HG03439 (cell line): Measurements from ENCODE around the gene DFFA.
"Not testable (repeated sequence)": the region's sequence is repeated elsewhere in the genome, so short reads cannot be mapped to it uniquely, and the experiment has no call there.

Source experiments
- ATAC-seq: cut with Tn5 transposase; IDR thresholded peaks from one replicate; pipeline ENCODE4 v1.9.1; 2021; ENCODE audit warnings: mild to moderate bottlenecking, moderate library complexity; ENCODE audit not compliant: unreplicated experiment

Gene DFFA

DNA sequence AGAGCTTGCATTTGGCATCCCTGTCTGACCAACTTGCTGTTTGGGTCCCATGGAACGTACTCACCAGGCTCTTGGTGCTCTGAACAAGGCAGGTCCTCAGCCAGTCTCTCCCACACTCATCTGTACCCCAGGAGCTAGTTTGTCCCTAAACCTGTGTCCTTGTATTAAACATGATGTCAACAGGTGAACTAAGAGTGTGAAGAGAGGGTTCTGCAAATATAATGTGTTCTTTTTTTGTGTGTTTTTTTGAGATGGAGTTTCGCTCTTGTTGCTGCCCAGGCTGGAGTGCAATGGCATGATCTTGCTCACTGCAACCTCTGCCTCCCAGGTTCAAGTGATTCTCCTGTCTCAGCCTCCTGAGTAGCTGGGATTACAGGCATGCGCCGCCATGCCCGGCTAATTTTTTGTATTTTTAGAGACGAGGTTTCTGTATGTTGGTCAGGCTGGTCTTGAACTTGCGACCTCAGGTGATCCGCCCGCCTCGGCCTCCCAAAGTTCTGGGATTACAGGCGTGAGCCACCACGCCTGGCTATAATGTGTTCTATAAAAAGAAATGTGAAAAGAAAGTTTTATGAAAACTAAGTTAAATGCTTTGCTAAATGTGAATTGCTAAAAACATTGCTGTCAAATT, 33.8 kb upstream of the DFFA start:
- not testable (repeated sequence) for ATAC-seq

DNA sequence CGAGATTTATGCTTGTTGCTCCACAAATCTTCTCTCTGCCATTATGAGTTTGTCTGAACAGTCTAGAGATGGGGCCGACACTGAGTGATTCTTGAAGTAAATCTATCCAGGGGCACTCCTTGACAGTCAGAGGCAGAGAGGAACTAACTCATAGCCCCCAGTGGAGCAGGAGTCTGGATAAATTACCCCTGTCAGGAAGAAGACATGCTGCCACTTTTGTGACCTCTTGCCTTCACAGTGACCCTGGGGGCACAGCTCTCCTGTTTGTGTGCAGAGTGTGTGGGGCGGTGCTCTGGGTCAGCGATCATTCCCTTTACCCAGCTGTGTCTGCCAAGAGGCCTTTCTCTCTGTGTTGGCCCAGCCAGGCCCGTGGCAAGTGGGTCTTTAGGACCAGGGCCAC, 31.9 kb upstream of the DFFA start:
- no peak for ATAC-seq

DNA sequence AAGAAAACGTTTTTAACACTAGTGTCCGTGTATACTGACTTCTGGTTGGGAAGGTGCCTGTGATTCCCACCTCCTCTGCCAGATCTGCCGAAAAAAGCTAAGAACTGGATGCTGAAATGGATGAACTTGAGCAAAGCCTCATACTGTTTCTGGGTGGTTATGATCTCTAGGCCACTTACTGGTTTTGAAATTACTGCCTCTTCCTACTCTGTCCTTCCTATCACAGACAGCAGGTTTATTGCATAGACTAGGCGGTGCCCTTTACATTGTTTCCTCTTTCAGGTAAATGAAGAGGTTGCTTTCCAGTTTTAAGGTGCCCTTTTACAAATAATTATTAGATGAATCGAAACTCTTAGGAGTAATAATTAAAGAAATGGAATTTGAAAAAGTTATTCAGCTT, 29.9 kb upstream of the DFFA start:
- ATAC-seq, result no peak

DNA sequence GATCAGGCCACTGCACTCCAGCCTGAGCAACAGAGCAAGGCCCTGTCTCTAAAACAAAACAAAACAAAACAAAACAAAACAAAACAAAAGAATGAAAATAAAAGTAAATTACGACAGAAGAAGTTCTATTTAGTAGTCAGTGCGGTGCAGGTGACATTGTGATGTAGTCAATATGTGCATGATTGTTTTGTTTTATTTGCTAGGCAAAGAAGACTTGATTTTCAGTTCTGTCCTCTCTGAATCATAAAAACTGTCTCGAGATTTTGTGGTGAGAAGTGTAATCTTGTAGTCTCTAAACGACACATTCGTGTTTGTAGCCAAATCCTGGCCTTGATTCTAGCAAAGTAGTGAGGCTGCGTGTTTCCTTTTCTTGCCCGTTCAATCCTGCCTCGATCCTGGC, 25.9 kb upstream of the DFFA start:
- ATAC-seq, result no peak

DNA sequence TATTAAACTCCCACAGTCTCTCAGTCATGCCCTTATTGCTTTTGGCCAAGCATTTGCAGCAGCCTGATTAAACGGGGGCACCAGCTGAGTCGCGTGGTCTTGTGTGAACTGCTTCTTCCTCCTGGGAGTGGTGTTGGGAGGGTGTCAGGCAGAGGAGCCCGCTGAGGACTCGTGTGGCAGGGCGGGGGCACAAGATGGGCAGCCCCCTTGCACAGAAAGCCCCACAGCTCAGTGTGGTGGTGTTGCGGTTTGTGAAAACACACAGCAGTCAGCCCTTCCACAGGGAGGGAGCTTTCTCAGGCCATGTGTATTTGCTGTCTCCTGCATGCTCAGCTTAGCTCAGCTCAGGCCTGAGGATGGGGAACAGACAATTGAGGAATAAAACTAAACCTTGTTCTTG, 24.8 kb upstream of the DFFA start:
- no peak for ATAC-seq

DNA sequence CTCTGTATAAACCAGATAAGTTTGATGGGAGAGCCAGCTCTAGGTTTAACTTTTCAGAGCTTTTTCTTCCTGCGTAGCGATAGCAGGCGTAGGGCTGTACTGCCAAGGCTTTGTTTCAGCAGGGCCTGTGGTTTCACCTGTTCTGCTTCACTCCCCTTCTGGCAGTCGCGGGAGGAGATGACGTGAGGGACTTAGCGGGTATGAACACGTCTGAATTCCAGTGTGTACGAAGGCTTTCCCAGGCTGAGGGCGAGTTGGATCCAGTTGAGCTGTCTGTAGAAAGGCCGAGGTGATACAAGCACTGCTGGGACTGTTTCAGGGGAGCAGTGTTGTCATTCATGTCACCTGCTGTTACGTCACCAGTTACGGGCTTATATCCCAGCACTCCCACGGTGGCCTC, 23.6 kb upstream of the DFFA start:
- ATAC-seq, result no peak

DNA sequence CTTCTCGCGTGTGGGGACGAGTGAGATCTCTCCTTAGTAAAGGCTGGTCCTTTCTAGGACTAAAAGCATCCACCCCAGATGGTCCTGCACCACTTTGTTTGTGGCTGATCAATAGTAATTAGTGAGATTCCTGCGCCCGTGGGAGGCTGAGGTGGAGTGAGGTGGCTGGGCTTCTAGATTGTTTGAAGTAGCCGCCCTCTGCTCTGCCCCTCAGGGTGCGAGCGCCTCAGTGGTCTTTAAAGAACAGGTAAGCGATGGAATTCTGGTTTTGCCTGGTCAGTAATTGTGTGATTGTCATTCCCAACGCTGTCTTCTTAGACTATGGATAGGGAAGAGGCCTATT, 23.1 kb upstream of the DFFA start:
- no peak for ATAC-seq

DNA sequence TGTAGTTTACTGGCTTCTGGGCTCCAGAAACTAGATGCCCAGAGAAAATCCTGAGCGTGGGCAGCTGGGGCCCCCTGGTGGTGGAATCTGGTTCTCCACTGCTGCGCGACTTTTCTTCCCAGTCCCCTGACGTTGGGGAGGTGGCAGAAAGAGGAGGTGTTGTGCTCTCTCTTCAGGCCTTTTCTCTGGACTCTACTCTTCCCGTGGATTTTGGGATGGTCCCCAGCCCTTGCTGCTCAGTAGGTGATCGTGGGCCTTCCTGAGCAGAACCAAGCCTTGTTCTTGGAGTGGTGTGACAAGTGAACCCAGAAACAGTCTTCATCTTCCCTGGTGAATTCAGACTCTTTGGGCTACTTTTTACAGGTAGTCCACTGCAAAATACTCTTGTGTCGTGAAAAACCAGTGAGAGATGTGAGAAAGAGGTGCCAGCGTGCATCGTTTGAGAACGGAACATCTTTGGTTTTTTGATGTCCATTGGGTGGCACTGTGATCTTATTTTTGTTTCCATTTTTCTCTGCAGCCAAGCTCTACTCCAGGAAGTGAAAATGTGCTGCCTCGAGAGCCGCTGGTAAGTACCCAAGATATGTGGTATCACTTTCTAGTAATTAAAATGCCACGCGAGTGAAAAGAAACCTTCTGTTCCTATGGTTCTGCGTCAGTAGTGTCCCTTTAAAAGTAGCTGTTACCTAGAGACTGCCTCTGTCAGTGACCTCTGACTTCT, 22.6 kb upstream of the DFFA start:
- ATAC-seq, result peak; percentile 60

DNA sequence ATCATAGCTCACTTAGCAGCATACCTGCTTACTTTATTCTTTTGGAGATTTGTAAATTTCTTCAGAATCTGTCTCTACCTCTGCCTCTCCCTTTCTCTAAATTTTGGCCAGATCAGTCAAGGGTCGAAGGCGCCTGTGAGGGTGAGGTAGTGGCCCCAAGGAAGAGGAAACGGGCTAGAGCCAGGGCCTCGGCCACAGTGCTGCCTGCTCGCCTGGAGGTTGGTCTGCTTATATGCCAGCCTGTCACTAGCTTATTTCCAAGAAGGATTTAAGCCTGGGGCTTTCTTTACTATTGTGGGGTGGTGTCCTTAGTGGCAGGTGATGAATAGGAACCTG, 22.1 kb upstream of the DFFA start:
- ATAC-seq, result no peak

DNA sequence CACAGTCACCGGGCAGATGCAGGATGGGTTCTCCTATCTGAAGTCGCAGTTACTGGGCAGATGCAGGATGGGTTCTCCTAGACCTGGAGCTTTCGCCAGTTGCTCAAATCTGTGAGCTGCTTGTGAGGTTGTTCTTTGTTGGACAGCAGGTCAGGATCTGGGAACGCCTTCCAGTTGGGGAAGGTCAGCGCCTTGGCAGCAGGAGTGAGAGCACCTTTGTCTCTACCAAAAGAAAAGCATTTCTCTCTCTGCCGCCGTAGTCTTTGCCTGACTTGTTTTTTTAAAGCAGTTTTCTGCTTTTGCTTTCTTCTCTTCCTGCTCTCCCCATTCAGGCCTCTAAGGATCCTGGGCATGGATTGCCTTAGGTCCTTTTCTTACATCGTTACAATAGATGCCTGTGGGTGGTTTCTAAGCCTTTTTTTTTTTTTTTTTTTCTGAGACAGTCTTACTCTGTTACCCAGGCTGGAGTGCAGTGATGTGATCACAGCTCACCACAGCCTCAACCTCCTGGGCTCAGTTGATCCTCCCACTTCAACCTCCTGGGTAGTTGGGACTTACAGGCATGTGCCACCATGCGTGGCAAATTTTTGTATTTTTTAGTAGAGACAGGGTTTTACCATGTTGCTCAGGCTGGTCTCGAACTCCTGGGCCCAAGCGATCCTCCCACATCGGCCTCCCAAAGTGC, 18.1 kb upstream of the DFFA start:
- ATAC-seq, result no peak

DNA sequence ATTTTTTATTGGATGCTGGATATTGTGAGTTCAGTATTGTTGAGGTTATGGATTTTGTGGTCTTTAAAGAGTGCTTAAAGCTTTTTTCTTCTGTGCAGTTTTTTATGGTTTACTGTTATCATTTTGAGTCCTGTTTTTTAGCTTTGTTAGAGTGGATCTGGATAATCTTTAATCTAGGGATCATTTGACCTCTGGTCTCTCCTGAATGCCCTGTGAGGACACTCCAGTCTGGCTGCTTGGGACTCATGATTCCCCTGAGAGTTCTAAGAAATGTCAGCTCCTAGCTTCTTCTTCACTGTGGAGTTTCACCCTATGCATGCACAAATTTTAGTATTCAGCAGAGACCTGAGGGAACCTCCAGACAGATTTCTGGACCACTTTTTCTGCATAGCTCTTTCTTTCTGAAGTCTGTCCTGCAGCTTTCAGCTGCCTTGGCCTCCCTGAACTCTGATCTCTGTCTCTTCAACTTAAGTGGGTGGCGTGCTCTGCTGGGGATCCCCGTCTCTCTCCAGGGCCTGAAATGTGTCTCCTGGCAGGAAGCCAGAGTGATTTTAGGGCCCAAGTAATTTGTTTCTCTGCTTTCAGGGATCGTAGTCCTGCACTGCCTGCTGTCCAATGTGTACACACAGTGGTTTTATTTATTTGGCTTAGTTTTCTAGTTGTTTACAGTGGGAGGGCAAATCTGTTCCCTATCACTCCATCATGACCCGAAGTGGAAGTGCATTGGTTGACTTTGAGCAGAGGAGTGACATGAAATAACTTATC, 17.1 kb upstream of the DFFA start:
- ATAC-seq, result no peak

DNA sequence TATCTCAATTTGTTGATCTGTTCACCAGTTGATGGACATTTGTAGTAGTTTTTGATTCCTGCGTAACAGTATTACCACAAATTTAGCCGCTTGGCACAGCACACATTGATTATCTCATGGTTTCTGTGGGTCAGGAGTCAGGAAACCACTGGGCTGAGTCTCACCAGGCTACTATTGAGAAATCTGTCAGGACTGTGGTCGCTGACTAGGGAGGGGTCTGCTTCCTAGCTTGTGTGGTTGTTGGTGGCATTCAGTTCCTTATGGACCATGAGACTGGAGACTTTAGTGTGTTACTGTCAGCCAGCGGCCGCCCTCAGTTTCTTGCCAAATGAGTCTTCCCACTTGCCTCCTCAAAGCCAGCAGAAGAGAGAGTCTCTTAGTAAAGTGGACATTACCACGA, 12.2 kb upstream of the DFFA start:
- no peak for ATAC-seq

DNA sequence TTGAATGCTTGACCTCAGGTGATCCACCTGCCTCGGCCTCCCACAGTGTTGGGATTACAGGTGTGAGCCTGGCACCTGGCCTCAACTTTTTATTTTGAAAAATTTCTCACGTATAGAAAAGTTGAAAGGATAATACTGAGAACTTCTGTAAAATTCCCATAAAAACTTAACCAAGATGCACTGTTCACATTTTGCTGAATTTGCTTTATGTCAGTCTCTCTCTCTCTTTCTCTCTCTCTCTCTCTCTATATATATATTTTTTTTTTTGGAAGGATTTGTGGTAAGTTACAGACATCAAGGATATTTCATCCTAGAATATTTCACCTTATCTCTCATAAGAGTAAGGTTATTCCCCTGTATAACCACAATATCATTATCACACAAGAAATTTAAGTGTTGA, 8.3 kb upstream of the DFFA start:
- no peak for ATAC-seq

DNA sequence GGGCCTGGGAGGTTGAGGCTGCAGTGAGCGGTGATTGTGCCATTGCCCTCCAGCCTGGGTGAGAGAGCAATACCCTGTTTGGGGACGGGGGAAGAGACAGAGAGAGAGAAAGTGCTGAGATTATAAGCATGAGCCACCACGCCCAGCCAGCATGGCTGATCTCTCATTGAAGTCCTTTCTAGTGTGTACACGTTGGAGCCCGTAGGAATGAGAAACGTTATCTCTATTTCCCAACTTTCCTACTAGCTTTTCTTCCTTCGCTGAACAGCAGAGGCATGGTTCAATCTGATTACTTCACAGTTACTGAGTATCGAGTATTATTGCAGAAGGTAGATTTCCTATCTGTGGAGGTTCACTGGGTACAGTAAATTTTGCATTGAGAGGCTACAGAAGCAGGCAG, 7.0 kb upstream of the DFFA start:
- ATAC-seq, result no peak

DNA sequence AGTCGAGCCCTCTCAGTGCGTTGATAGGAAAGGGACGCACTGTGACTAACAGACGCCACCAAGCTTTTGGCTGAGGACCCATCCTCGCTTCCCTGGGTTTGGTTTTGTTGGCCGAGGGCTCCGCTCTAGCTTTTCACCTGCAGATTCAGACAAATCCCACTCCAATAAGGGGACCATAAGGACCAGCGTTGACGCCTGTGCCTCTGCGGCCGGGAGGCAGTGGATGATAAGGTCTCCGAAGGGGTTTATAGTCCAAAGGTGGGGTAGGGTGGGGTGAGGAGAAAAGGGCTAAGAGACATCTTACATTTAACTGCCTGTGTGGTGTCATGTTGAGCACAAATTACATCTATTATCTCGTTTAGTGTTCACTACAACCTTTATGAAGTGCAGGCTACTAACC, 3.2 kb upstream of the DFFA start:
- no peak for ATAC-seq

DNA sequence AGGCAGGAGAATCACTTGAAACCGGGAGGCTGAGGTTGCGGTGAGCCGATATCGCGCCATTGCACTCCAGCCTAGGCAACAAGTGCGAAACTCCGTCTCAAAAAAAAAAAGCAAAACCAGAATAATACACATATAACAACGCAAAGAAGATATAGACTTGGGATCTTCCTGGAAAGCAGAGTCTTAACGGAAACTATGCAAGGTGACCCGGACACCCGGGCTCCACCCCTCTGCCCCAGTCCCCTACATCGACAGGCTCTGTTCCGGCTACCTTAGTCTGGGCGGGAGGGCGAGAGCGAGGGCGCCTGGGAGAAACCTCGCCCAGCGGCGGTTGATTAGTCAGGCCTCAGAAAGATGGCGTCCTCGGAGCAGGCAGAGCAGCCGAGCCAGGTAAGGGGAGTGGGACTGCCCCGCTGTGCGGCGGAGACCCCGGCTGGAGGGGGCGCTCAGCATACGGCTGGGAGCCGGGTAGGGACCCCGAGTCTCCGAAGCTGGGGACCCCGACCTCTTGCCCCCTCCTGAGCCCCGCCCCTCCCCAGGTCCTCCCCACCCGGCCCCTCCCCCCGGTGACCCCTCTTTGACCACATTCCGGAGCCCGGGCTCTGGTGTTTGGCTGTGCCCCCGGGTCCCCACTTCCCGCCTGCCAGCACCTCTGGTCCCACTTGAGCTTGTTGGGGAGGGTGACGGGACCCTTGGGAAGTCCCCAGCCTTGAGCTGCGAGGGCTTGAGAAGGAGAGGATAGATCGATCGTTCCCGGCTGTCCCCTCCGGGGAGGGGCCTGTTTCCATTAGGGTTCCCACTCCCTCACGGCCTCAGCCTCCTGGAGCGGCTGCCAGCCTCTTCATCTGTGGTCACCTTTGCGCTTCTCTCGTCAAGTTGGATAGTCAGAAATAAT, 2.5 kb upstream of the DFFA start, which contains the start of gene PEX14:
TSS of gene PEX14 (plus strand) at position 338 of the 895 bp plus-strand sequence. CDS start at position 355, 17 bp downstream.
- ATAC-seq, result peak; percentile 64

DNA sequence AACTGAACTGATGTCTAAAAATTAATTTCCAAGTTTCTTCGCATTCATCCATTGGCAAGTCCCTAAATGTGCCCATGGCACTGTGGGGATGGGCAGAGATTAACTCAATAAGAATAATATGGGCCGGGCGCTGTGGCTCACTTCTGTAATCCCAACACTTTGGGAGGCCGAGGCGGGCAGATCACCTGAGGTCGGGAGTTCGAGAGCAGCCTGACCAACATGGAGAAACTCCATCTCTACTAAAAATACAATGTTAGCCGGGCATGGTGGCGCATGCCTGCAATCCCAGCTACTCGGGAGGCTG, 1.9 kb upstream of the DFFA start:
- ATAC-seq, result not testable (repeated sequence)

DNA sequence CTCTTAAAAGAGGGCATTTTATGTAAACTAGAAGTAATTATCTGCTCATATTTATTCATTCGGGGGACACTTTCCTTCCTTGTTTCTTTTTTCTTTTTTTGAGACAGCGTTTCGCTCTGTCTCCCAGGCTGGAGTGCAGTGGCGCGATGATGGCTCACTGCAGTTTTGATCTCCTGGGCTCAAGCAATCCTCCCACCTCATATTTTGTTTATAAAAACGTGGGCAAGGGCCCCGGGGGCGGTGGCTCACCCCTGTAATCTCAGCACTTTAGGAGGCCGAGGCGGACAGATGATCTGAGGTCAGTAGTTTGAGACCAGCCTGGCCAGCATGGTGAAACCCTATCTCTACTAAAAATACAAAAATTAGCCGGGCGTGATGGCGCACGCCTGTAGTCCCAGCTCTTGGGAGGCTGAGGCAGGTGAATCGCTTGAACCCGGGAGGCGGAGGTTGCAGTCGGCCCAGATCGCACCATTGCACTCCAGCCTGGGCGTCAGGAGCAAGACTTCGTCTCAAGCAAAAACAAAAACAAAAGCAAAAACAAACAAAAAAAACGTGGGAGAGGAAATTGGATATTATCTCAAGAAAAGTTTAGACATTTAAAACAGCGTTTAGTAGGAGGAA, 926 bp upstream of the DFFA start:
- ATAC-seq, result no peak

DNA sequence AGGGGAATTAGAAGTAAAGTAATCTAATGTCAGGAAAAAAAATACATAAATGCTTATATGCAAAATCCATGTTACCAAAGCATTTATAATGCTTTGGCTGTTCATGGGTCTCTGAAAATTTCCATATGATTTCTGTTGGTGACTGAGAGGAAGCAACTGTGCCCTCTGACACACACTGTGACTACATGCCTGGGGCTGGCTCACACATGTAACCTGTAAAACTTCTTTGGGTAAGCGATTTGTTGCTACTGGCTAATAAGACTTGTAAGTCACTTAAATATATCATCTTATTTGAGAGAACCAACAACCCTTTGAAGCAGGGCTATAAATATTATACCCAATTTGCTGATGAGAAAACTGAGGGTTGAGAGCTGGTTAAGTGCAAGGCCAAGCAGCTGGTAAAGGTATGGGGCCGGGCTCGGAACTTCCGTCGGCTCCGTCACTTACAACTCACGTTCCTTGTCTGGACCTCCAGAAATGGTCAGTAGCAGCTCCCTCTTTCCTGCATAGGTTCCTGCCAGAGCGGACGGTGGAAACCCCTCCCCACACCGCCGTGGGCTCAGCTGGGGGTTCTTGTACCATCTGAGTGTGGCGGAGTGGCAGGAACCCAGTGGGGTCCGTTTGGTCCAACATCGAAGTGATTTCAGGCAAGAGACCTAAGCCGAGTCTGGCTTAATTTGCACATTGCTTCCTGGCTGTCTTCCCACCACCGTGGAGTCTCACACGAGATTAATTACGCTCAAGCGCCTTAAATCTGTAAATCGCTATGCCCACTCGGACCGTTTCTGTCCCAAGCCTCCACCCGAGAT, 714 bp downstream of the DFFA start:
- no peak for ATAC-seq

DNA sequence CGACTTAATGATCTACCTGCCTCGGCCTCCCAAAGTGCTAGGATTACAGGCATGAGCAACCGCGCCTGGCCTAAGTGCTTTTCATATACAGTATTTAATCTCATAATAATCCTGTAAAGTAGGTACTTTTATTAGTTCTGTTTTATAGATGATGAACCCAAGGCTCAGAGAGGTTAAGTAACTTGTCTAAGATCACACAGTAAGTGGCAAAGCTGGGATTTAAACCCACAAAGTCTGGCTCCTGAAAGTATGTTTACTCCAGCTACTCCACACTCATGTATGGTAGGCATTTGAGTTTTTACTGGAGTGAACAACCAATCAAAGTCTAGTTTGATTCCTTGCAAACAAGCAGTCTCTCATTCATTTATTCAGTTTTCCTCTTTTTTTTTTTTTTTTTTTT, 2.3 kb downstream of the DFFA start:
- ATAC-seq, result no peak
